Measurements from ENCODE around the gene SEMA5A. TPM values are rescaled to one million over a fixed set of nuclear protein-coding genes. Genes with fewer than 3 reads are reported as not detected.

The SEMA5A gene
- total RNA-seq, 1 donor from 2014 or later: 1.6 TPM

DNA sequence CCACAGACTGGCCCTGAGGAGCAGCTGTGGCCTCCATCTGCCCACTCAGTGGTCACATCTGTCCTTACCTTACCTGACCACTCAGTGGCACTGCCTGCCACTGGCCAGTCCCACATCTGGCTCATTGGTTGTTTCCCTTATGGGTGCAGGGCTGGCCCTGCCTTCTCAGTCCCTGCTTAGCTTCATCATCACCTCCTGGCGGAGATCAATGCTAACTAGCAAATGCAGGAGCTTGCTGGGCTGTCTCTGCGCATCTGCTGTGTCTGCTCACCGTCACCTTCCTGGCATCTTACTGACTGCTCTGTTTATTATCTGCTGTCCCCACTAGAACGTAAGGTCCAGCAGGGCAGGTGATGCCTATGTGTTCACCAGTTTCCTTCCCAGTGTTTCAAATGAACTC, 356.9 kb downstream of the SEMA5A start:
- no peak for DNase-seq (ENCODE audit: low read depth)
- TF ChIP-seq, protein P1, sequence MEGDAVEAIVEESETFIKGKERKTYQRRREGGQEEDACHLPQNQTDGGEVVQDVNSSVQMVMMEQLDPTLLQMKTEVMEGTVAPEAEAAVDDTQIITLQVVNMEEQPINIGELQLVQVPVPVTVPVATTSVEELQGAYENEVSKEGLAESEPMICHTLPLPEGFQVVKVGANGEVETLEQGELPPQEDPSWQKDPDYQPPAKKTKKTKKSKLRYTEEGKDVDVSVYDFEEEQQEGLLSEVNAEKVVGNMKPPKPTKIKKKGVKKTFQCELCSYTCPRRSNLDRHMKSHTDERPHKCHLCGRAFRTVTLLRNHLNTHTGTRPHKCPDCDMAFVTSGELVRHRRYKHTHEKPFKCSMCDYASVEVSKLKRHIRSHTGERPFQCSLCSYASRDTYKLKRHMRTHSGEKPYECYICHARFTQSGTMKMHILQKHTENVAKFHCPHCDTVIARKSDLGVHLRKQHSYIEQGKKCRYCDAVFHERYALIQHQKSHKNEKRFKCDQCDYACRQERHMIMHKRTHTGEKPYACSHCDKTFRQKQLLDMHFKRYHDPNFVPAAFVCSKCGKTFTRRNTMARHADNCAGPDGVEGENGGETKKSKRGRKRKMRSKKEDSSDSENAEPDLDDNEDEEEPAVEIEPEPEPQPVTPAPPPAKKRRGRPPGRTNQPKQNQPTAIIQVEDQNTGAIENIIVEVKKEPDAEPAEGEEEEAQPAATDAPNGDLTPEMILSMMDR (IDR thresholded peaks at IDR 0.05; ENCODE audit: insufficient read depth, low read length, severe bottlenecking): no peak
- Histone ChIP-seq H3K4me3 (ENCODE audit: low read depth, low read length) (no peak overlapping the region), H3K36me3 (ENCODE audit: control insufficient read depth, insufficient read depth, low read length) (no peaks in the 10 kb centered on the region), H3K27me3 (ENCODE audit: control insufficient read depth, insufficient read depth, low read length) (no peaks in the 10 kb centered on the region)
- no peak for FAIRE-seq

GRCh38 chr5:9188131-9188530, 357.7 kb downstream of the SEMA5A start:
- no peaks in the 10 kb centered on the region for H3K36me3 ChIP-seq (ENCODE audit: control insufficient read depth, insufficient read depth, low read length)
- peak; percentile 63 for DNase-seq (ENCODE audit: low read depth)
- H3K4me3 ChIP-seq (ENCODE audit: low read depth, low read length): no peak overlapping the region
- FAIRE-seq: no peak
- TF ChIP-seq, protein P1 (IDR thresholded peaks at IDR 0.05; ENCODE audit: insufficient read depth, low read length, severe bottlenecking): no peak
- no peaks in the 10 kb centered on the region for H3K27me3 ChIP-seq (ENCODE audit: control insufficient read depth, insufficient read depth, low read length)

DNA sequence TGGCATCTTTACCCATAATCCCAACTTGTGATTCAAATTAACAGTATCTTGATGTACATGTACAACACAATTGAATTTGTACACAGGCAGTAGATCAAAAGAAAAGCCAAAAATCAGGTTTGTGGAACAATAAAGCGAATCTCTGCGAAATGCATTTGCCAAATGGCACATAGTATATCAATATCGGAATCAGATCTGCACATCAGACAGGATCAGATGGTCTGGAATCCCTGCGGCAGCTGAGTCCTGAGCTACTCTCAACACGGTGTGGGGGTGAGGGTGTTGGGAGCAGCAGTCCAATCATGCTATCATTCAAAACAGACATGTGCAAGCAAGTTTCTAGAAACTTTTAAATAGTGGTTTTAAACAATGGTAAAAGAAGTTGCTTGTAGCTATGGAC, 358.3 kb downstream of the SEMA5A start:
- FAIRE-seq (no peak), DNase-seq (ENCODE audit: low read depth) (peak; percentile 4)
- TF ChIP-seq, protein P1 (IDR thresholded peaks at IDR 0.05; ENCODE audit: insufficient read depth, low read length, severe bottlenecking): no peak
- Histone ChIP-seq H3K4me3 (ENCODE audit: low read depth, low read length) (no peak overlapping the region), H3K36me3 (ENCODE audit: control insufficient read depth, insufficient read depth, low read length) (no peaks in the 10 kb centered on the region), H3K27me3 (ENCODE audit: control insufficient read depth, insufficient read depth, low read length) (no peaks in the 10 kb centered on the region)

DNA sequence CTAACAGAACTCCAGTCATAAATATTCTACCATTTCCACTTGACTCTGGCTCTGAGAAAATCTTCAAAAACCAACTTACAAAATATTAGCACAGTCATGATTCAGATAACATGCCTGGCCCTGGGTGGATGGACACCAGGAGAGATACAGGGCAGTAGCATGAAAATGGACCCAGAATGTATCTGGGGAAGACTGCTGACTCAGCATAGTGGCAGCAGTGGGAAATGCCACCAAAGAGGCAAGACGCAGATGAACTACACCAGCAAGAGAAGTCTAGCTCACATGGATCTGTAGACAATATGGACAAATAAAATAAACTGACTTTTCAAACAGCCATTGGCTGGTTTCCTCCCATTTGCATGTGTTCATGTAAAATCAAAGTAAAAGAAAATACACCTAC, 359.8 kb downstream of the SEMA5A start:
- Histone ChIP-seq H3K36me3 (ENCODE audit: control insufficient read depth, insufficient read depth, low read length) (no peaks in the 10 kb centered on the region), H3K27me3 (ENCODE audit: control insufficient read depth, insufficient read depth, low read length) (no peaks in the 10 kb centered on the region), H3K4me3 (ENCODE audit: low read depth, low read length) (no peak overlapping the region)
- TF ChIP-seq, protein P1 (IDR thresholded peaks at IDR 0.05; ENCODE audit: insufficient read depth, low read length, severe bottlenecking): no peak
- DNase-seq (ENCODE audit: low read depth): no peak
- FAIRE-seq: no peak

- H3K4me3 ChIP-seq (ENCODE audit: low read depth, low read length): no peak overlapping the region
- DNase-seq (ENCODE audit: low read depth) (no peak), FAIRE-seq (no peak)
- no peaks in the 10 kb centered on the region for H3K36me3 ChIP-seq (ENCODE audit: control insufficient read depth, insufficient read depth, low read length)
- TF ChIP-seq, protein P1 (IDR thresholded peaks at IDR 0.05; ENCODE audit: insufficient read depth, low read length, severe bottlenecking): no peak
- H3K27me3 ChIP-seq (ENCODE audit: control insufficient read depth, insufficient read depth, low read length): no peaks in the 10 kb centered on the region
Measured at GRCh38 chr5:9183992-9184391, 361.9 kb downstream of the SEMA5A start.

- DNase-seq (ENCODE audit: low read depth) (no peak), FAIRE-seq (no peak)
Measured at GRCh38 chr5:9182899-9183695, 362.8 kb downstream of the SEMA5A start.

More at GRCh38 chr5:9182899-9183695, 362.8 kb downstream of the SEMA5A start:
- no peak overlapping the region for H3K4me3 ChIP-seq (ENCODE audit: low read depth, low read length)
- H3K27me3 ChIP-seq (ENCODE audit: control insufficient read depth, insufficient read depth, low read length): no peaks in the 10 kb centered on the region
- H3K36me3 ChIP-seq (ENCODE audit: control insufficient read depth, insufficient read depth, low read length): no peaks in the 10 kb centered on the region
- TF ChIP-seq, protein P1 (IDR thresholded peaks at IDR 0.05; ENCODE audit: insufficient read depth, low read length, severe bottlenecking): no peak

Data from bronchial epithelial cell (primary cell).